Neural cell (in vitro differentiated cells): ENCODE results near the gene PIP4P1. TPM values are rescaled to one million over a fixed set of nuclear protein-coding genes. Genes with fewer than 3 reads are reported as not detected.

ENCODE experiments used
- H2AFZ ChIP-seq: fragments of 200-600, 300-800 bp; sonication (generic), shearing (Covaris generic); 2 replicates; pipeline ENCODE4 v1.6.0; 2014; ENCODE audit warnings: low read depth, mild to moderate bottlenecking, antibody characterized with exemption, low read length, moderate library complexity
- H3F3A ChIP-seq: fragments of 200-600 bp; shearing (Covaris generic); 2 replicates; pipeline ENCODE4 v1.6.1; 2016; ENCODE audit warnings: mild to moderate bottlenecking, moderate library complexity, mixed read lengths, antibody characterized with exemption, low read length; ENCODE audit not compliant: insufficient read depth, poor library complexity, severe bottlenecking
- H3K27ac ChIP-seq: fragments of 200-600, 300-800 bp; sonication (generic), shearing (Covaris generic); 2 replicates; pipeline ENCODE4 v1.5.1; 2014; ENCODE audit warnings: mild to moderate bottlenecking, low read length, moderate library complexity
- H3K27me3 ChIP-seq: fragments of 300-800, 200-600 bp; sonication (generic), shearing (Covaris generic); 2 replicates; pipeline ENCODE4 v1.6.0; 2014; ENCODE audit warnings: mild to moderate bottlenecking, low read depth, low read length, moderate library complexity; ENCODE audit not compliant: insufficient read depth
- H3K36me3 ChIP-seq: fragments of 300-800, 200-600 bp; sonication (generic), shearing (Covaris generic); 2 replicates; pipeline ENCODE4 v1.5.1; 2014; ENCODE audit warnings: mild to moderate bottlenecking, antibody characterized with exemption, low read length, moderate library complexity; ENCODE audit not compliant: insufficient read depth
- H3K4me2 ChIP-seq: fragments of 300-800, 200-600 bp; sonication (generic), shearing (Covaris generic); 2 replicates; pipeline ENCODE4 v1.6.0; 2014; ENCODE audit warnings: mild to moderate bottlenecking, low read length
- H3K4me3 ChIP-seq: fragments of 300-800, 200-600 bp; sonication (generic), shearing (Covaris generic); 2 replicates; pipeline ENCODE4 v1.5.1; 2014; ENCODE audit warnings: mild to moderate bottlenecking, low read length, moderate library complexity
- H3K79me2 ChIP-seq: fragments of 200-600 bp; shearing (Covaris generic); replicated peaks from 2 replicates; pipeline ENCODE4 v1.6.0; 2014; ENCODE audit warnings: mild to moderate bottlenecking, low read length, moderate library complexity; ENCODE audit not compliant: insufficient read depth
- H3K9ac ChIP-seq: fragments of 300-800, 200-600 bp; sonication (generic), shearing (Covaris generic); 2 replicates; pipeline ENCODE4 v1.6.1; 2016; ENCODE audit warnings: mild to moderate bottlenecking, low read length, mixed read lengths
- H3K9me2 ChIP-seq: fragments of 200-600 bp; shearing (Covaris generic); 2 replicates; pipeline ENCODE4 v1.6.1; 2016; ENCODE audit warnings: mild to moderate bottlenecking, low read length, mixed read lengths; ENCODE audit not compliant: insufficient read depth
- H3K9me3 ChIP-seq: fragments of 200-600, 300-800 bp; sonication (generic), shearing (Covaris generic); 2 replicates; pipeline ENCODE4 v1.6.1; 2016; ENCODE audit warnings: mild to moderate bottlenecking, mixed run types, low read length, moderate library complexity, mixed read lengths
- H4K20me1 ChIP-seq: fragments of 200-600 bp; shearing (Covaris generic); 2 replicates; pipeline ENCODE4 v1.6.1; 2016; ENCODE audit warnings: mild to moderate bottlenecking, mixed run types; ENCODE audit not compliant: insufficient read depth
- CTCF ChIP-seq: fragments of 450-650 bp; IDR thresholded peaks from 2 replicates; pipeline ENCODE4 v1.5.1; 2014; ENCODE audit warnings: antibody characterized with exemption, mild to moderate bottlenecking, moderate library complexity; ENCODE audit not compliant: poor library complexity, severe bottlenecking
- EP300 ChIP-seq: fragments of 450-650 bp; conservative IDR thresholded peaks from 2 replicates; pipeline ENCODE4 v1.6.1; 2014; ENCODE audit warnings: antibody characterized with exemption, mild to moderate bottlenecking, moderate library complexity; ENCODE audit not compliant: poor library complexity, severe bottlenecking
- EZH2 ChIP-seq: fragments of 200-600, 300-800 bp; shearing (Covaris generic), sonication (generic); IDR thresholded peaks from 2 replicates; pipeline ENCODE4 v1.6.1; 2014; ENCODE audit warnings: antibody characterized with exemption, low read length, borderline replicate concordance, mild to moderate bottlenecking; ENCODE audit not compliant: insufficient read depth, poor library complexity, severe bottlenecking
- MXI1 ChIP-seq: fragments of 450-650 bp; conservative IDR thresholded peaks from 2 replicates; pipeline ENCODE4 v1.6.1; 2014; ENCODE audit warnings: antibody characterized with exemption, mild to moderate bottlenecking; ENCODE audit not compliant: poor library complexity, severe bottlenecking
- POLR2AphosphoS5 ChIP-seq: IDR thresholded peaks from 2 replicates; pipeline ENCODE4 v1.6.1; 2012
- RAD21 ChIP-seq: fragments of 450-650 bp; conservative IDR thresholded peaks from 2 replicates; pipeline ENCODE4 v1.6.1; 2014; ENCODE audit warnings: antibody characterized with exemption, mild to moderate bottlenecking, moderate library complexity
- REST ChIP-seq: IDR thresholded peaks from 2 replicates; pipeline ENCODE4 v1.6.1; 2012; ENCODE audit warnings: borderline replicate concordance
- SMC3 ChIP-seq: fragments of 450-650 bp; conservative IDR thresholded peaks from 2 replicates; pipeline ENCODE4 v1.6.1; 2014; ENCODE audit warnings: antibody characterized with exemption, mild to moderate bottlenecking, moderate library complexity; ENCODE audit not compliant: poor library complexity
- TAF1 ChIP-seq: IDR thresholded peaks from 2 replicates; pipeline ENCODE4 v1.6.1; 2012; ENCODE audit warnings: low read depth
- polyA plus RNA-seq: library from polyadenylated mRNA; depleted of rRNA; stranded (reverse); fragments of >200 nt; gene quantifications from 2 replicates; pipeline ENCODE4 v1.2.3, GENCODE V29; 2014

PIP4P1 gene
- polyA plus RNA-seq, 1 donor from 2014 or later = 77.2 TPM

GRCh38 chr14:20494935-20495766 lies 33.9 kb upstream of the PIP4P1 start (continued):
- no peak for TF ChIP-seq CTCF

- Histone ChIP-seq H3K27me3 (no peaks in the 10 kb centered on the region), H4K20me1 (no peaks in the 10 kb centered on the region), H3K9me3 (no peaks in the 10 kb centered on the region), H3K9me2 (no peaks in the 10 kb centered on the region), H3K36me3 (no peaks in the 10 kb centered on the region), H3K9ac (no peak overlapping the region), H3F3A (no peaks in the 10 kb centered on the region), H3K4me2 (no peak overlapping the region), H3K4me3 (no peak overlapping the region), H3K79me2 (no peaks in the 10 kb centered on the region), H2AFZ (no peak overlapping the region), H3K27ac (no peak overlapping the region)
- TF ChIP-seq SMC3 (no peak), EZH2 (no peak), RAD21 (no peak), EP300 (no peak), REST (no peak)
Observed at GRCh38 chr14:20493634-20494033, 32.4 kb upstream of the PIP4P1 start.

- Histone ChIP-seq H4K20me1 (no peaks in the 10 kb centered on the region), H3K9ac (no peak overlapping the region), H3K4me2 (no peak overlapping the region), H3K9me3 (no peaks in the 10 kb centered on the region), H3F3A (no peaks in the 10 kb centered on the region), H3K79me2 (no peaks in the 10 kb centered on the region), H3K36me3 (no peaks in the 10 kb centered on the region), H2AFZ (no peak overlapping the region), H3K27me3 (no peaks in the 10 kb centered on the region), H3K27ac (no peak overlapping the region), H3K4me3 (no peak overlapping the region), H3K9me2 (no peaks in the 10 kb centered on the region)
- TF ChIP-seq MXI1 (no peak), POLR2AphosphoS5 (no peak), SMC3 (no peak), EZH2 (no peak), EP300 (no peak), REST (no peak), RAD21 (no peak), TAF1 (no peak), CTCF (no peak)
Observed at GRCh38 chr14:20492486-20492885, 31.3 kb upstream of the PIP4P1 start.
